ENCODE results near the gene TRPV5. TPM values are rescaled to one million over a fixed set of nuclear protein-coding genes. Genes with fewer than 3 reads are reported as not detected.

The TRPV5 gene
- total RNA-seq, 1 donor from 2014 or later: not detected

GRCh38 chr7:142872106-142872675 is 61.4 kb downstream of the TRPV5 start:
- no peak for DNase-seq (ENCODE audit: extremely low spot score, unreplicated experiment)
- Mint-ChIP-seq H3K4me3 (no peak overlapping the region), H3K4me1 (ENCODE audit: unreplicated experiment) (no peaks in the 10 kb centered on the region), H3K27ac (no peak overlapping the region), H3K9me3 (no peaks in the 10 kb centered on the region), H3K27me3 (peaks cover 4% of the 10 kb centered on the region), H3K36me3 (no peaks in the 10 kb centered on the region)
- no peak for TF ChIP-seq CTCF (conservative IDR thresholded peaks at IDR 0.05)

- H3K27me3 Mint-ChIP-seq: peaks cover 4% of the 10 kb centered on the region
- TF ChIP-seq CTCF (conservative IDR thresholded peaks at IDR 0.05): no peak
- DNase-seq (ENCODE audit: extremely low spot score, unreplicated experiment): peak; percentile 37
These were observed 62.1 kb downstream of the TRPV5 start for GRCh38 chr7:142871260-142872105.

GRCh38 chr7:142870566-142871259 is 62.8 kb downstream of the TRPV5 start:
- Mint-ChIP-seq H3K27ac (no peak overlapping the region), H3K4me3 (no peak overlapping the region), H3K9me3 (no peaks in the 10 kb centered on the region), H3K4me1 (ENCODE audit: unreplicated experiment) (no peaks in the 10 kb centered on the region), H3K27me3 (peaks cover 3% of the 10 kb centered on the region), H3K36me3 (no peaks in the 10 kb centered on the region)
- DNase-seq (ENCODE audit: extremely low spot score, unreplicated experiment): peak; percentile 48
- no peak for TF ChIP-seq CTCF (conservative IDR thresholded peaks at IDR 0.05)

More at GRCh38 chr7:142871260-142872105, 62.1 kb downstream of the TRPV5 start:
- H3K4me3 Mint-ChIP-seq: no peak overlapping the region
- H3K36me3 Mint-ChIP-seq: no peaks in the 10 kb centered on the region
- no peak overlapping the region for H3K27ac Mint-ChIP-seq
- H3K9me3 Mint-ChIP-seq: no peaks in the 10 kb centered on the region
- no peaks in the 10 kb centered on the region for H3K4me1 Mint-ChIP-seq (ENCODE audit: unreplicated experiment)

- Mint-ChIP-seq H3K27ac (no peak overlapping the region), H3K4me3 (no peak overlapping the region), H3K4me1 (ENCODE audit: unreplicated experiment) (no peaks in the 10 kb centered on the region), H3K36me3 (no peaks in the 10 kb centered on the region), H3K27me3 (peaks cover 3% of the 10 kb centered on the region), H3K9me3 (no peaks in the 10 kb centered on the region)
- peak; percentile 57 for DNase-seq (ENCODE audit: extremely low spot score, unreplicated experiment)
- no peak for TF ChIP-seq CTCF (conservative IDR thresholded peaks at IDR 0.05)
These were observed 63.4 kb downstream of the TRPV5 start for GRCh38 chr7:142870147-142870559.

GRCh38 chr7:142869434-142869833 is 64.1 kb downstream of the TRPV5 start:
- no peak overlapping the region for H3K27ac Mint-ChIP-seq
- peaks cover 3% of the 10 kb centered on the region for H3K27me3 Mint-ChIP-seq
- no peaks in the 10 kb centered on the region for H3K4me1 Mint-ChIP-seq (ENCODE audit: unreplicated experiment)
- H3K4me3 Mint-ChIP-seq: no peak overlapping the region
- TF ChIP-seq CTCF (conservative IDR thresholded peaks at IDR 0.05): no peak
- H3K36me3 Mint-ChIP-seq: no peaks in the 10 kb centered on the region
- no peaks in the 10 kb centered on the region for H3K9me3 Mint-ChIP-seq
- DNase-seq (ENCODE audit: extremely low spot score, unreplicated experiment): no peak

All from type B pancreatic cell (in vitro differentiated cells).